HFF-Myc (cell line): ENCODE data around the gene OR10X1.

Source experiments
- DNase-seq: peaks from one replicate; pipeline ENCODE4 v3.0.0-alpha.2; 2011; ENCODE audit warnings: low read depth; ENCODE audit errors: extremely low read depth
- H3K4me3 ChIP-seq: replicated peaks from 2 replicates; pipeline ENCODE4 v1.5.1; 2011; ENCODE audit warnings: low read depth, mild to moderate bottlenecking, control low read depth, low read length
- TF ChIP-seq, protein P1 (sequence below): IDR thresholded peaks from 2 replicates; pipeline ENCODE4 v1.5.1; 2012; ENCODE audit warnings: mild to moderate bottlenecking, low read depth, low read length, control low read depth; ENCODE audit errors: missing control alignments

The OR10X1 gene

DNA sequence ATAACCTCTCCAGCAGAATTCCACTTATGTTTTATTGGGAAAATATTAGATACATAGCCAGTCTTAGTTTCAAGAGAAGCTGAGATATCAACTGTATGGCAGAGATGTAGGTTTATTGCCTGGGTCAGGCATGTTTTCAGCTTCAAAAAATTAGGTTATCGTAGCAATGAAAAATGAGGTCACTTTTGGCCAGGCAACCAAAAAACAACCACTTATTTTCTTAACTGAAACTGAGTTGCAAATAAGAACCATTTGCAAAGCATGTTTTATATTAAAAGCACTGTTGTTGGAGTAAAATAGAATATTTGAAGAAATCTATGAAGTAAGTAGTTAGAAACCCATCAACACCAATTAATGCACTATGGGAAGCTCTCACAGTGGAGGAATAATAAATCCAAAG lies 20.0 kb downstream of the OR10X1 start:
- TF ChIP-seq, protein P1, sequence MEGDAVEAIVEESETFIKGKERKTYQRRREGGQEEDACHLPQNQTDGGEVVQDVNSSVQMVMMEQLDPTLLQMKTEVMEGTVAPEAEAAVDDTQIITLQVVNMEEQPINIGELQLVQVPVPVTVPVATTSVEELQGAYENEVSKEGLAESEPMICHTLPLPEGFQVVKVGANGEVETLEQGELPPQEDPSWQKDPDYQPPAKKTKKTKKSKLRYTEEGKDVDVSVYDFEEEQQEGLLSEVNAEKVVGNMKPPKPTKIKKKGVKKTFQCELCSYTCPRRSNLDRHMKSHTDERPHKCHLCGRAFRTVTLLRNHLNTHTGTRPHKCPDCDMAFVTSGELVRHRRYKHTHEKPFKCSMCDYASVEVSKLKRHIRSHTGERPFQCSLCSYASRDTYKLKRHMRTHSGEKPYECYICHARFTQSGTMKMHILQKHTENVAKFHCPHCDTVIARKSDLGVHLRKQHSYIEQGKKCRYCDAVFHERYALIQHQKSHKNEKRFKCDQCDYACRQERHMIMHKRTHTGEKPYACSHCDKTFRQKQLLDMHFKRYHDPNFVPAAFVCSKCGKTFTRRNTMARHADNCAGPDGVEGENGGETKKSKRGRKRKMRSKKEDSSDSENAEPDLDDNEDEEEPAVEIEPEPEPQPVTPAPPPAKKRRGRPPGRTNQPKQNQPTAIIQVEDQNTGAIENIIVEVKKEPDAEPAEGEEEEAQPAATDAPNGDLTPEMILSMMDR: no peak

DNA sequence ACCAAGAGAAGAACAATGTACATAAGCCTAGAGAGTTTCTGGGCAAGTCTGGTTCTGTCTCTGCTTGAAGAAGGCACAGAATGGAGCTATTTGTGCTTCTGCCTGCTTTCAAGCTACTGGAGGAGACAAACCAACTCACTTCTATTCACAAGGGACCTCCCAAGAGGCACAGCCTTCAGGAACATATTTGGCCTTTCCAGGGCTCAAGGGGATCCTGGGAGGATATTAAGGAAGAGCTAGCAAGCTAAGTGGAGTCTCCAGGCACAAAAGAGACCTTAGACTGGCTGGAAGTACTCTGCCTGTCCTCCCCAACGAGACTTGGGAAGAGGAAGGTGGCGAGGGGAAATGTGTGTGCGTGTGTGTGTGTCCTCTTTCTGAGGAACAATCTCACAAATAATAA lies 25.3 kb downstream of the OR10X1 start, which contains the start of gene OR6Y1:
Gene OR6Y1, minus strand, starts transcription at position 54 of the 400 bp plus-strand sequence. CDS start 6,300 bp downstream, outside the sequence.
- no peak for DNase-seq

More for the DNA sequence above, 20.0 kb downstream of the OR10X1 start:
- DNase-seq: no peak
- H3K4me3 ChIP-seq: no peak overlapping the region

DNA sequence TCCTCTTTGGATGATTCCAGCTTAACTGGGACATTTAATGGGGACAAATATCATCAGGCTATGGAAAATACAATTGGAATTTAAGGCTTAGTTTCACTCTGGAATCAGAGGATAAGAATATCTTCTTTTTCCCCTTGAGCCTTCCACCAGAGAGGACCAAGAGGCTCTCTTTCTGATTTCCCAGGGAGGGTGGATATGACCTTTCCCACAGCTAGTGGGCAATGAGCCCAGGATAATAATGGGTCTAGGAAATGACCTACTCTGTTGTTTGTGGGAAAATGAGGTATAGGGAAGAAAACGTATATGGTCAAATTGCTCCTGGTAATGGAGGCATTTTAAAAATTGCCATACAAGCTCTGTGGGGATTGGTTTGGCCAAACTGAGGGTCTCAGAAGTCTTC lies 27.4 kb downstream of the OR10X1 start:
- TF ChIP-seq, protein P1: no peak
- DNase-seq: no peak
- H3K4me3 ChIP-seq: no peak overlapping the region

More for the DNA sequence above, 25.3 kb downstream of the OR10X1 start, which contains the start of gene OR6Y1:
- TF ChIP-seq, protein P1: no peak
- no peak within 1 kb of the TSS for H3K4me3 ChIP-seq

DNA sequence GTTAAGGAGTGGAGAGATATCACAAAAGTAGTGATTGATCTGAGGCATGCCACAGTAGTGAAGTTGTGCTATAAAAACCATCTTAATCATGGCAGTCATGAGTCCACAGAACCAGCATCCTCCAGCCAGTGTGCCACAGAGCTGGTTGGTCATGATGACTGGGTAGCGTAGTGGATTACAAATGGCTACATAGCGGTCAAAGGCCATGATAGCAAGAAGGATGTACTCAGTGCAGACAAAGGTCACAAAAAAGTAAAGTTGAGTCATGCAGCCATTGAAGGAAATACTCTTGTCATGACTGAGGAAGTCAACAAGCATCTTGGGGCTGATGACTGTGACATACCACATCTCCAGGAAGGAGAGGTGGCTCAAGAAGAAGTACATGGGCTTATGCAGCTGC lies 32.2 kb downstream of the OR10X1 start:
- H3K4me3 ChIP-seq: no peak overlapping the region
- TF ChIP-seq, protein P1: no peak
- no peak for DNase-seq

DNA sequence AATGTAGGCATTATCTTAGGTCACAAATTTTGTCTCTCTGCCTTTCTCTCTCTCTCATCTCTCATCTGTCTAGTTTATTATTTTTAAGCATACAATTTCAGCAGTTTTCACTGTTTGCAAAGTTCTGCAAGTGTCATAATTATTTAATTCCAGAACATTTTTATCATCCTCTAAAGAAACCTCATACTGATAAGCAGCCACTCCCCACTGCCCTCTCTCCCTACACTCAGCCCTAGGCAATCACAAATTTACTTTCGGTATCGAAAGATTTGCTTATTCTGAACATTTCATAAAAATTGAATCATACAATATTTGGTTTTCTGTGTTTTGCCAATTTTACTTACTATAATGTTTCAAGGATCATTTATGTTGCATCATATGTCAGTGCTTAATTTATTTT lies 42.1 kb downstream of the OR10X1 start:
- no peak for DNase-seq
- TF ChIP-seq, protein P1: no peak
- H3K4me3 ChIP-seq: no peak overlapping the region

DNA sequence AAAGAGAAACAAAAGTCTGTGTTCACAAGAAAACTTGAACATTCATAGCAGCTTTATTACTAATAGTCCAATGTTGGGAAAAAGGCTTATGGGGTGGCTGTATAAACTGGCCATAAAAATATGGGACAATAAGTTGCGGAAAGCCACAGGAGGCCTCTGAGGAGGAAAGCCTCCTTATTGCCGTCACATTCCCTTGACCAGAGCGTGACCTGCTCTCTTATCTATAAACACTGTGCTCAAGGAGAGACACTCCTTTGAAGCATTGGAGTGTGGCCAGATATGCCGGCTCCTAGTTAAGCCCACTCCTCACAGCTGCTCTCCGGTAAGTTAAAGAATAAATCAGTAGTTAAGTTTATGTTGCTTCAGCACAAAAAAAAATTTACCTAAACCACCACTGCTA lies 45.2 kb downstream of the OR10X1 start:
- TF ChIP-seq, protein P1: no peak
- no peak for DNase-seq
- no peak overlapping the region for H3K4me3 ChIP-seq
